Glutamatergic neuron (in vitro differentiated cells): ENCODE measurements around the gene FRS3. TPM values are rescaled to one million over a fixed set of nuclear protein-coding genes. Genes with fewer than 3 reads are reported as not detected.
"Not testable (repeated sequence)": the region's sequence is repeated elsewhere in the genome, so short reads cannot be mapped to it uniquely, and the experiment has no call there.

ENCODE experiments used
- DNase-seq: peaks from one replicate; pipeline ENCODE4 v3.0.0; 2022
- H3K27ac Mint-ChIP-seq: one replicate; pipeline ENCODE4 v1.8.0; 2020; ENCODE audit warnings: mild to moderate bottlenecking, mixed read lengths, inconsistent platforms; ENCODE audit not compliant: unreplicated experiment
- H3K27me3 Mint-ChIP-seq: one replicate; pipeline ENCODE4 v1.8.0; 2020; ENCODE audit warnings: mild to moderate bottlenecking, moderate library complexity, mixed read lengths, inconsistent platforms; ENCODE audit not compliant: unreplicated experiment
- H3K36me3 Mint-ChIP-seq: one replicate; pipeline ENCODE4 v1.8.0; 2020; ENCODE audit warnings: mild to moderate bottlenecking, mixed read lengths, inconsistent platforms; ENCODE audit not compliant: unreplicated experiment
- H3K4me1 Mint-ChIP-seq: one replicate; pipeline ENCODE4 v1.8.0; 2020; ENCODE audit warnings: mild to moderate bottlenecking, low read depth, mixed read lengths, inconsistent platforms; ENCODE audit not compliant: unreplicated experiment
- H3K4me3 Mint-ChIP-seq: one replicate; pipeline ENCODE4 v1.8.0; 2020; ENCODE audit warnings: mild to moderate bottlenecking, mixed read lengths, inconsistent platforms; ENCODE audit not compliant: unreplicated experiment
- H3K9me3 Mint-ChIP-seq: one replicate; pipeline ENCODE4 v1.8.0; 2020; ENCODE audit warnings: mild to moderate bottlenecking, moderate library complexity, mixed read lengths, inconsistent platforms; ENCODE audit not compliant: unreplicated experiment
- CTCF ChIP-seq: fragments of 200-600 bp; sonication (generic); IDR thresholded peaks from one replicate; pipeline ENCODE4 v1.5.0; 2021; ENCODE audit not compliant: partially characterized antibody, unreplicated experiment
- total RNA-seq: library from RNA; stranded (reverse); fragmentation: NEBNext Ultra II Directional; extraction: Animal tissue kit (Norgen Biotek cat#: 25700); gene quantifications from one replicate; pipeline ENCODE4 v1.2.1, GENCODE V29; 2021; ENCODE audit not compliant: unreplicated experiment

FRS3 gene
- total RNA-seq, 1 donor from 2014 or later = 17.8 TPM

- no peak overlapping the region for H3K27ac Mint-ChIP-seq
- TF ChIP-seq CTCF = no peak
- peaks cover 1% of the 10 kb centered on the region for H3K27me3 Mint-ChIP-seq
- DNase-seq = no peak
- no peak overlapping the region for H3K4me3 Mint-ChIP-seq
- H3K4me1 Mint-ChIP-seq = peaks cover 7% of the 10 kb centered on the region
- peaks cover 6% of the 10 kb centered on the region for H3K9me3 Mint-ChIP-seq
- peaks cover 5% of the 10 kb centered on the region for H3K36me3 Mint-ChIP-seq
Observed at GRCh38 chr6:41768545-41769308, 11.0 kb downstream of the FRS3 start.

- Mint-ChIP-seq H3K27me3 (peaks cover 1% of the 10 kb centered on the region), H3K4me1 (peaks cover 8% of the 10 kb centered on the region), H3K4me3 (no peak overlapping the region), H3K9me3 (peaks cover 6% of the 10 kb centered on the region), H3K27ac (no peak overlapping the region), H3K36me3 (peaks cover 5% of the 10 kb centered on the region)
- DNase-seq = no peak
- TF ChIP-seq CTCF = no peak
Observed at GRCh38 chr6:41767112-41767833, 12.4 kb downstream of the FRS3 start.

- not testable (repeated sequence) for H3K4me3 Mint-ChIP-seq, DNase-seq, H3K27ac Mint-ChIP-seq, H3K36me3 Mint-ChIP-seq, H3K4me1 Mint-ChIP-seq, H3K9me3 Mint-ChIP-seq, H3K27me3 Mint-ChIP-seq
Observed at GRCh38 chr6:41766043-41766664, 13.5 kb downstream of the FRS3 start.

- Mint-ChIP-seq H3K27ac (no peak overlapping the region), H3K9me3 (peaks cover 6% of the 10 kb centered on the region), H3K36me3 (no peaks in the 10 kb centered on the region), H3K27me3 (no peaks in the 10 kb centered on the region), H3K4me3 (no peak overlapping the region), H3K4me1 (peaks cover 6% of the 10 kb centered on the region)
- TF ChIP-seq CTCF = no peak
- DNase-seq = no peak
Observed at GRCh38 chr6:41763470-41763869, 16.2 kb downstream of the FRS3 start.

GRCh38 chr6:41759905-41760579 lies 19.7 kb downstream of the FRS3 start:
- no peaks in the 10 kb centered on the region for H3K36me3 Mint-ChIP-seq
- peaks cover 6% of the 10 kb centered on the region for H3K27me3 Mint-ChIP-seq
- H3K27ac Mint-ChIP-seq = no peak overlapping the region
- no peak overlapping the region for H3K4me3 Mint-ChIP-seq
- TF ChIP-seq CTCF = no peak
- peaks cover 6% of the 10 kb centered on the region for H3K9me3 Mint-ChIP-seq
- no peak for DNase-seq
- H3K4me1 Mint-ChIP-seq = peaks cover 6% of the 10 kb centered on the region
